HG02763 (cell line): ENCODE results near the gene TMEM201.

Experiments
- ATAC-seq: cut with Tn5 transposase; IDR thresholded peaks from one replicate; pipeline ENCODE4 v1.9.1; 2021; ENCODE audit warnings: mild to moderate bottlenecking, moderate library complexity; ENCODE audit not compliant: unreplicated experiment

The TMEM201 gene

GRCh38 chr1:9598316-9598700, 9.6 kb downstream of the TMEM201 start:
- ATAC-seq: no peak

DNA sequence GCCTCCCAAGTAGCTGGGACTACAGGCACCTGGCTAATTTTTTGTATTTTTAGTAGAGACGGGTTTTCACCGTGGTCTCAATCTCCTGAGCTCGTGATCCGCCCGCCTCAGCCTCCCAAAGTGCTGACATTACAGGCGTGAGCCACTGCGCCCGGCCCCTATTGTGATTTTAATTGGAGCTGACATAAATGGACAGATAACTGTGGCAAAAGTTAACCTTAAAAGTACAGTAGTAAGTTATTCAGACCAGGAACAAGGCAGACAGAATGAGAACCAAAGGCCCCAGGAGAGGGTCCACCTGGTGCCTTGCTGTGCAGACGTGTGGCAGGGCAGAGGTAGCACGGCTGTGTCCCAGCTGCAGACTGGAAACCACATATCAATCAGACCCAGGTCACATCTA, 11.0 kb downstream of the TMEM201 start:
- no peak for ATAC-seq

DNA sequence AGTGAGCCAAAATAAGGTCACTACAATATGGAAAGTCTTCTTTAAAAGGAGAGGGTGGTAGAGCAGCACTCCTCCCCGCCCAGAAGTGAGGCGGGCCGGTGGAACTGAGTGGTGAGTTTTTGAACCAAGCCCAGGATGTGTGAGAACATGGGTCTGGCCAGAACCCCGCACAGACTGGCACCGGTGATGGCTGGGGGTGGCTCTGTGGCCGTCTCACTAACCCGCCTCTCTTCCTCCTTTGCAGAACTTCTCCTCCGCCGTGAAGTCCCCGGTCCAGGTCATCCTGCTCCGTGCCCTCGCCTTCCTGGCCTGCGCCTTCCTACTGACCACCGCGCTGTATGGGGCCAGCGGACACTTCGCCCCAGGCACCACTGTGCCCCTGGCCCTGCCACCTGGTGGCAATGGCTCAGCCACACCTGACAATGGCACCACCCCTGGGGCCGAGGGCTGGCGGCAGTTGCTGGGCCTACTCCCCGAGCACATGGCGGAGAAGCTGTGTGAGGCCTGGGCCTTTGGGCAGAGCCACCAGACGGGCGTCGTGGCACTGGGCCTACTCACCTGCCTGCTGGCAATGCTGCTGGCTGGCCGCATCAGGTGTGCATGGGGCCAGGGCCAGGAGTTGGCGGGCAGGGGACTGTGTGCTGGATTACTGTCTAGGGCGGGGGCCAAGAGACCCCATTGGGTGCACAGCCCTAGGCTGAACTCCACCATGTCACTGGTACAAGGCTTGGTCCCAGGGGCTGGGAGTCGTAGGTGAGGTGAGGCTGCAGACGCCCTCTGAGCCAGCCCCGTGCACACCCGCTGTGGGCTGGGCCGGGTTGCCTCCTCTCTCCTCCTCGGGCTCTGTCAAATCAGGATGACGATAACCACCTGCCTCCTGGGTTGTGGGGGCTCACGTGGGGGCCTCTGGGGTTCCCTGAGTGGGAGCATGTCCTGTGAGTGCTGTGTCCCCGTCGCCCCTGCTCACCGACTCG, 12.4 kb downstream of the TMEM201 start:
- no peak for ATAC-seq

DNA sequence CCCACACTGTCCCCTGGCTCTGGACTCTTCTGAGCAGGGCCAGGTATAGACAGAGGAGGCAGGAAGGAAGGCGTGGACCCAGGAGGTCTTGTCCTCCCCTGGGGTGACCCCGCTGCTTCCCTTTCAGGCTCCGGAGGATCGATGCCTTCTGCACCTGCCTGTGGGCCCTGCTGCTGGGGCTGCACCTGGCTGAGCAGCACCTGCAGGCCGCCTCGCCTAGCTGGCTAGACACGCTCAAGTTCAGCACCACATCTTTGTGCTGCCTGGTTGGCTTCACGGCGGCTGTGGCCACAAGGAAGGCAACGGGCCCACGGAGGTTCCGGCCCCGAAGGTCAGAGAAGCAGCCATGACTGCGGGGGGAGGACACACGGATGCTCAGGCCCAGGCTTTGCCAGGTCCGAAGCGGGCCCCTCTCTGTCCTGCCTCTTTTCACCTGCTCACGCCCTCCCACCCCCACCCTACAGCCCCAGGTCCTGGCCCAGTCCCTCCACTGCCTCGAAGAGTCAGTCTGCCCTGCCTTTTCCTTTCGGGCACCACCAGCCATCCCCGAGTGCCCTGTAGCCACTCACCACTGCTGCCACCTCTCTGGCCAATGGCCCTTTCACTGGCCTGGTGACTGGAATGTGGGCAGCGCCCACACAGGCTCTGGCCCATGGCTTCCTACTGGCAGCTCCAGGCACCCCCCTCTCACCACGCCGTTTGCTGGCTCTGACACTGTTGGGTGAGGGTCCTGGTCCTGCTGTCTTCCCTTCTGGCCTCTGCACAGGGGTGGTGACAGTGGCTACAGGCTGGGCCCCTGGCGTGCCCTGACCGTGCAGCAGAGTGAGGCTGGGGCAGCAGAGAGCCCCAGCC, 13.5 kb downstream of the TMEM201 start:
- ATAC-seq: no peak

DNA sequence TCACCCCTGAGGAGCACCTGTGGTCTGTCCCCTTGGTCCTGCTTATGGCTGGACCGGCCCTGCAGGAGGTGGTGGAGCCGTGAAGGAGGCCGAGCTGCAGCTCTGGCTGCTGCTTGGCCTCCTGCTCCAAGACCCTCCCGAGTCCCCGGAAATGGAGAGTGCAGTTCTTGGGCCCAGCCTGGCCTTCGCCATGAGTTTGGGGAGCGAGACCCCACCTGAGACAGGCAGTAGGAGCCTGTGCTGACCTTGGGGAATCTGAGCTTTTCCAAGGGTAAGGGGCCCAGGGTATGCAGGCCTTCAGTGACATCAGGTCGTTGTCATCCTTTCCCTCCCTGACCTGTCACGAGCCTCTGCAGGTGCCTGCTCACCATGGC, 14.1 kb downstream of the TMEM201 start:
- no peak for ATAC-seq

DNA sequence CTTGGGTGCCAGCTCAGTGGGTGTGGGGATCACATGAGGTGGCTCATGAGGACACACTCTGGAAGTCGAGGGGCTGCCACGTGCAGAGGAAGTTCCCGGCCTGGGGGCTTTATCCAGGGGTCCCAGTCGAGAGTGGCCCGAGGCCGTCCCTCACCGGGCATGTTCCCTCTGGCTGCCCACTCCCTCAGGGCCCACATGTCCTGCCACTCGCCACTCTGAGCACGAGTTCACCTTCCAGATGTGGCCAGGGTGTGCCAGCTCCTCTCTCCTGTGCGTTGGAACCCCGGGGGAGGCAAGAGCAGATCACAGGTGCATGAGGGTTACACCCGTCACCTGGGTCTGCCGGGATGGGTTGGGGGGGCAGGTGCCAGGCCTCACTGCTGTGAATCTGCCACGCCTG, 14.6 kb downstream of the TMEM201 start:
- ATAC-seq: no peak

DNA sequence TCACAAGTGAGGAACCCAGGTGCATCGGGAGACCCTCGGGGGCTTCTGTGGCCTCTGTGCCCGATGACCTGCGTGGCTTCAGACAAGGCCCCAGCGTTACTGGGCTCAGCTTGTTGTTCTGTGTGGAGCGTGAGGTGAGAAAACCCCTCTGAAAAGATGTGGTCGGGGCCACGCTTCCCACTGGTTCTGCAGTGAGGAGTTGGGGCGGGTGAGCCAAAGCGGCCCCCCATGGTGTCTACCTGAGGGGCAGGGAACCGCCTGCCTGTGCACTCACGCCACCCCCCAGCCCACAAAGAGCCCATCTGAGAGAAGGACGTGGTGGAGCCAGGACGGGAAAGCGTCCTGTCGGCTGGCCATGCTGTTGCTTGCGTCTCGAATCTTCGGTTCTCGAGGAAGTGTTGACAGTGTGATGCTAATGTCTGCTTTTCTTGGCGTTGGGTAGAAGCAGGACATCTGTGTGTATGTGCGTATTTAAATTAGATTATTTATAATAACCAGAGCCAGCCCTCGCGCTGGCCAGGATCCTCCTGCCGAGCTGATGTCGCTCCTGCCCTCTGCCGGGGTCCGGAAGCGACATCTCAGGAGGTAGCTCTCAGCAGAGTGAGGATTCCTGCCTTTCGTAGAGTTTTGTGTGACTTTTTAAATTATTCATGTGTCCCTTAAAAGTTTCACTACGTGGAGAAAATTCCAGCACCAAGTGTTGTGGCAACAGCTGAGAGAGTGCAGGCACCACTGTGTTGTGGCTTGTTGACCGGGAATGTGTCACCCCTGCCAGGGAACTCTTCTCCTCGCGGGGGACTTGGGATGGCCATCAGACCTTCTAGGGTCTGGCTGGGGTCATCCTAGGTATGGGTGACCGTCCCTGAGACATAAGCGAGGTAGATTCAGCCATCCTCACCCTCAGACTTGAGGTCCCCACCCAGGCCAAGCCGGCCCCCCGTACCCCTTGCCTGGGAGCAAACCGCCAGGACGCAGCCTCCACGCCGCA, 15.3 kb downstream of the TMEM201 start:
- no peak for ATAC-seq

- ATAC-seq: no peak
Observed at GRCh38 chr1:9604836-9605235, 16.1 kb downstream of the TMEM201 start.

GRCh38 chr1:9605946-9606455, 17.3 kb downstream of the TMEM201 start:
- ATAC-seq: no peak

DNA sequence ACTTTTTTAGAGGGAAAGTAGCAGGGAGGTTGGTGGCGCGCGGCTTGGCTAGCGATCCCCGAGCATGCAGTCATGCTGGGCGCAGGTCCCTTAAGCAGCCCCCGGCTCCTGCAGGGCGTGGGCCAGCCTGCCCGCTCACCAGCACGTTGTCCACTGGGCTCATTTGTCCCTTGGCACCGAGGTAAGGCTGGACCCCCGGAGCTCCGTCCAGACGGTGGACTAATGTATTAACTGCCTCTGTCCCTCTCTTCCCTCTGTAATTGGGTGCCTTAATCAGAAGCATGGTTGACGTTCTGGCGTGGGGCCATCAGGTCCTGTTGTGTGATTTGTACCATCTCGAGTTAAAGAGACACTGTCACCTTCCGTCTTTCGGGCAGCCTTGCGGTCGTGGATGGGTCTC, 17.7 kb downstream of the TMEM201 start:
- ATAC-seq: no peak

- ATAC-seq: no peak
Observed at GRCh38 chr1:9606948-9607347, 18.2 kb downstream of the TMEM201 start.

GRCh38 chr1:9607352-9607751, 18.6 kb downstream of the TMEM201 start:
- no peak for ATAC-seq

DNA sequence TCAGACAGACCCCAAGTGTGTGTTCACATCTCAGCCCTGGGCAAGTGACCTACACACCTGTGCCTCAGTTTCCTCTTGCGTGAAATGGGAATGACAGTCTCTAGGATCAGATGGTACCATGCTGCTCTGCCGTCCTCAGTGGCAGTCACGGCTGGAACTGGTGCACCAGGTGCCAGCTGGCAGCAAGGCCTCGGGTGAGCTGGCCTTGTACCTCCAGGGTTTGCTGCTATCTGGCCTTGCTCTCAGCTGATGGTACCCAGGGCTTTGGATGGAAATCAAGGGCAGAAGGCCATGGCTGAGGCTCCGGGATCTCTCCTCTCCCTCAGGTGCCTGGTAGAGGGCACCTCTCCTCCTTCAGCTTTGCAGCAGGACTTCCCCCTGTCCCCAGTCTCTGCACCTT, 21.3 kb downstream of the TMEM201 start:
- no peak for ATAC-seq

DNA sequence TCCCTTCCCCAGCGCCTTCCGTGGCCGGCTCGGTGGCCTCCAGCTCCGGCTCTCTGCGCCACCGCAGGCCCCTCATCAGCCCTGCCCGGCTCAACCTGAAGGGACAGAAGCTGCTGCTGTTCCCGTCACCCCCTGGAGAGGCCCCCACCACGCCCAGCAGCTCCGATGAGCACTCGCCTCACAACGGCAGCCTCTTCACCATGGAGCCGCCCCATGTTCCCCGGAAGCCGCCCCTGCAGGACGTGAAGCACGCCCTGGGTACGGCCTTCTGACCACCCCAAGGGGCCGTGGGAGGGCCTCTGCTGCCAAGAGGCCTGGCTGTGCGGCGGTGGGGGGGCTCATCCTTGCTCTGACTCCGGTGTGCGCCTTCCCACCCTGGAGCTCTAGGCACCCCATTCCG, 21.8 kb downstream of the TMEM201 start:
- no peak for ATAC-seq

GRCh38 chr1:9611716-9612115, 23.0 kb downstream of the TMEM201 start:
- no peak for ATAC-seq

- no peak for ATAC-seq
Observed at GRCh38 chr1:9612162-9612845, 23.6 kb downstream of the TMEM201 start.

DNA sequence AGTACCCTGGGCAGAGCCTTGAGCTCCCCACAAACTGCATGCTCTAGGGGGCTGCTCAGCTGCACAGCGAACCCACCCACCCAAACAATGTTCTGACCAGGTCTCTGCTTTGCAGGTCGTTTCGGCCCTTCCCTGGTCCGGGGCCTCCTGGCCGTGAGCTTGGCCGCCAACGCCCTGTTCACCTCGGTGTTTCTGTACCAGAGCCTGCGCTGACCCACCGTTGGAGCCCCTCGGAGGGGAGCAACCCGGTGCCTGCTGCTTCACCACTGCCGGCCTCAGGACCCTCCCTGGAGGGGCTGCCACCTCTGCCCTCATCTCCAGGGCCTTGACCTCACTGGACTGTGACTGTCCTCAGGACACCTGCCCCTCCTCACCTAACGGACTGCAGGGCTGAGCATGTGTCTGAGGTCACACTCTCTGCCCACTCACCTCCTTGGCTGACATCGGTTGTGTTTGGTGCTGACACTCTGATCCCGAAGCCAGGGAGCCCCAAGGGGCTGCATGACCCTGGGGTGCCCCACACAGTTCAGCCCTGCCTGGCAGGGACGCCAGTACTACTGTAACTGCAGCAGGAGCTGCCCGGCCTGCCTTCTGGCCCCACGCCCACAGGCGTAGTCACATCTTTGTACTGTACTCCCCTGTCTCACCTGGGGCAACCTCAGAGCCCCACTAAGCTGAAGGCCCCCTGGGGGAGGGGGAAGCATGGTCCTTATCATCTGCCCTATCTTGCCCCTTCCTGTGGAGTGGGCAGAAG, 24.3 kb downstream of the TMEM201 start:
- ATAC-seq: no peak

DNA sequence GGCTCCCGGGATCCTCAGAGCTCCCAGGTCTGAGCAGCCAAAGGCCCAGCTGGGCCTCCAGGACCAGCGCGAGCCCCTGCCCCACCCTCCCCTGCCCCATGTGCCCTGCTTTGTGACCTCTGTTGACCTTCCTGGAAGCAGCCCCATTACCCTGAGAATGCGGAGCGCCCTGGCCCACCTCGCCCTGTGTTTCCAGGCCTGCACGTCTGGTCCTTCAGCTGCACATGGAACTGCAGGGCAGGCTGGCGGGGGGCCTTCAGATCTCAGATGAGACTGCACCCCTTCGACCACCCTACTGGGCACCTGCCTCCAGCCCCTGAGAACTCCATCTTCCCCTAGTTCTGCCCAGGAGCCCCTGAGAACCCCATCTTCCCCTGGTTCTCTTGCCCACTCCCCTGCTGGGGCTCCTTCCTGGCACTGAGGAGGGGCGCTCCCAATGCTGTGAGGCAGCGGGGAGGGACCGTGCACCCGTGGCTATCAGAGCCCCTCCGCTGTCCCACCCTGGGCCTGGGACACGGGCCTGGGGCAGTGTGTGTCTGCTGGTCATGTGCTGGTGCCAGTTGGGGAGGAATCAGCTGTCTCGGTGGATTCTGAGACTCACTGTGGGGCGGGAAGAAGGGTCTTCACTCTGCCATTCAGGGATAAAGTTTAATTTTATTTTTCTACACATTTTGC, 25.1 kb downstream of the TMEM201 start:
- ATAC-seq: no peak
